WTC11 (cell line): ENCODE measurements around the gene HRH1. TPM values are rescaled to one million over a fixed set of nuclear protein-coding genes. Genes with fewer than 3 reads are reported as not detected.

Experiments used
- ATAC-seq: fragments of 200-7000 bp; cut with Tn5 transposase; 2 replicates; pipeline ENCODE4 v1.10.0; 2021; ENCODE audit warnings: mild to moderate bottlenecking, moderate library complexity
- CTCF ChIA-PET: fragments of 300-600 bp; sonication (Branson Sonifier 250); formaldehyde crosslinking; loops from one replicate; lab custom pipeline; 2021; ENCODE audit warnings: antibody characterized with exemption; lab: Charles Lee
- POLR2A ChIA-PET: fragments of 350-600 bp; sonication (Branson Sonifier 250); formaldehyde crosslinking; loops from one replicate; lab custom pipeline; 2021; ENCODE audit warnings: antibody characterized with exemption; lab: Charles Lee
- DNase-seq: peaks from one replicate; pipeline ENCODE4 v3.0.0; 2021; ENCODE audit warnings: low spot score
- H3K27ac Mint-ChIP-seq: 2 replicates; pipeline ENCODE4 v1.8.0; 2021; ENCODE audit warnings: mixed read lengths
- H3K27me3 Mint-ChIP-seq: 2 replicates; pipeline ENCODE4 v1.8.0; 2021; ENCODE audit warnings: low read depth, mild to moderate bottlenecking, moderate library complexity, mixed read lengths
- H3K36me3 Mint-ChIP-seq: 2 replicates; pipeline ENCODE4 v1.8.0; 2021; ENCODE audit warnings: mixed read lengths
- H3K4me1 Mint-ChIP-seq: 2 replicates; pipeline ENCODE4 v1.8.0; 2022; ENCODE audit warnings: mixed read lengths
- H3K4me3 Mint-ChIP-seq: 2 replicates; pipeline ENCODE4 v1.8.0; 2021; ENCODE audit warnings: mild to moderate bottlenecking, moderate library complexity, mixed read lengths
- H3K9me3 Mint-ChIP-seq: 2 replicates; pipeline ENCODE4 v1.8.0; 2021; ENCODE audit warnings: mixed read lengths
- CTCF ChIP-seq: fragments of 200-600 bp; IDR thresholded peaks from 2 replicates; pipeline ENCODE4 v1.8.0; 2022; ENCODE audit warnings: antibody characterized with exemption
- ESRRA ChIP-seq: sonication (generic); formaldehyde crosslinking; IDR thresholded peaks from 2 replicates; pipeline ENCODE4 v1.8.1; 2022; ENCODE audit warnings: mild to moderate bottlenecking, missing genetic modification reagents, borderline replicate concordance
- ETV6 ChIP-seq: sonication (generic); formaldehyde crosslinking; IDR thresholded peaks from 2 replicates; pipeline ENCODE4 v1.8.1; 2022; ENCODE audit warnings: mild to moderate bottlenecking, missing genetic modification reagents
- FOXP4 ChIP-seq: sonication (generic); formaldehyde crosslinking; IDR thresholded peaks from 2 replicates; pipeline ENCODE4 v1.8.0; 2022; ENCODE audit warnings: mild to moderate bottlenecking, missing genetic modification reagents
- GABPB1 ChIP-seq: sonication (generic); formaldehyde crosslinking; IDR thresholded peaks from 2 replicates; pipeline ENCODE4 v1.8.1; 2023; ENCODE audit warnings: mild to moderate bottlenecking, missing genetic modification reagents
- MAX ChIP-seq: sonication (generic); formaldehyde crosslinking; IDR thresholded peaks from 2 replicates; pipeline ENCODE4 v1.8.0; 2022; ENCODE audit warnings: mild to moderate bottlenecking, missing genetic modification reagents
- NR1H2 ChIP-seq: sonication (generic); formaldehyde crosslinking; IDR thresholded peaks from 2 replicates; pipeline ENCODE4 v1.9.0; 2021; ENCODE audit warnings: mild to moderate bottlenecking, moderate library complexity, missing genetic modification reagents
- NR2C2 ChIP-seq: sonication (generic); formaldehyde crosslinking; IDR thresholded peaks from 2 replicates; pipeline ENCODE4 v1.8.0; 2022; ENCODE audit warnings: mild to moderate bottlenecking, missing genetic modification reagents
- SP1 ChIP-seq: sonication (generic); formaldehyde crosslinking; conservative IDR thresholded peaks from 2 replicates; pipeline ENCODE4 v1.8.1; 2022; ENCODE audit warnings: missing genetic modification reagents
- ZNF396 ChIP-seq: fragments of 250-450 bp; sonication (Bioruptor Pico); IDR thresholded peaks from 2 replicates; pipeline ENCODE4 v1.8.0; 2021; ENCODE audit warnings: mild to moderate bottlenecking, moderate library complexity, borderline replicate concordance
- ZNF671 ChIP-seq: fragments of 250-450 bp; sonication (Bioruptor Pico); IDR thresholded peaks from 2 replicates; pipeline ENCODE4 v1.8.0; 2021; ENCODE audit warnings: mild to moderate bottlenecking
- total RNA-seq: library from RNA; stranded (reverse); gene quantifications from 3 replicates; pipeline ENCODE4 v1.2.3, GENCODE V29; 2021
- TF ChIP-seq, protein P1 (sequence below): sonication (generic); formaldehyde crosslinking; IDR thresholded peaks from 2 replicates; pipeline ENCODE4 v1.8.1; 2023; ENCODE audit warnings: mild to moderate bottlenecking, missing genetic modification reagents, moderate library complexity
- TF ChIP-seq, protein P2 (sequence below): sonication (generic); formaldehyde crosslinking; conservative IDR thresholded peaks from 2 replicates; pipeline ENCODE4 v1.8.1; 2022; ENCODE audit warnings: mild to moderate bottlenecking, missing genetic modification reagents
- TF ChIP-seq, protein P3 (sequence below): sonication (generic); formaldehyde crosslinking; IDR thresholded peaks from 2 replicates; pipeline ENCODE4 v1.8.0; 2022; ENCODE audit warnings: mild to moderate bottlenecking, missing genetic modification reagents

HRH1 gene
- total RNA-seq, 1 experiment from 2014 or later: not detected

DNA sequence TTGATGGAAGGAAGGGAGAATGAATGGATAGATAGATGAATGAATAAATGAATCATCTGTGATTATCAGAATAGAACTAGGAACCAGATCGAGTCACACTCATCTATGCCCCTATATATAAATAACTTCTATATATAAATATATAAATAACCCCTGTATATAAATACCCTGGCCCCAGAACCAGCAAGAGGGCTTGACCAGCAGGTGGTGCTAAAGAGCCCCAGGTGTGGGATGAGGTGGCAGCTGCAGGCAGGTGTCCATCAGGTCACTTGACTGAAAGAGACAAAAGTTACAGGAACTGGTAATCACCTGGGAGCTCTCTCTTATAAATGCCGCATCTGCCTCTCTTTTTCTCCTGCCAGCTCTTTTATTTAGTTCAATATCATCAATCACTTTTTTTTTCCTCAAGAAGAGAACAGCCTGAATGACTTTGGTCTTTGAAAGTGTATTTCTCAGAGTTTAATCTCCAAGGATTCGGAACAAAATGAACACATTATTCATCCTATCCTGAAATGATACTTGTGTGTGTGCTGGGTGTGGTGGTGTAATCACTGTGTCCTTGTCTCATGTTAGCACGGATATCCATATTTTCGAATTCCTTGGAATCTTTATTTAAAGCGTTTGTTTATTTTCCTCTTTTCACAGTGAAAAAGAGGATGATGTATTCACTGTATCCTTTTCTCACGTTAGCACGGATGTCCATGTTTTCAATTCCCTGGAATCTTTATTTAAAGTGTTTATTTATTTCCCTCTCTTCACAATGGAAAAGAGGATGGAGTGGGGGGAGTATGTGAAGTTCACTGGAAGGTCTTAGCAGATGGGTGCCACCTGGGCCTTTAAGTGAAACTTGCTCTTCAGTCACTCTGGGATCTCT is 82.5 kb downstream of the HRH1 start:
- no peak overlapping the region for H3K4me3 Mint-ChIP-seq
- no peak overlapping the region for H3K27ac Mint-ChIP-seq
- DNase-seq: peak; percentile 92
- no peaks in the 10 kb centered on the region; the same call in 1 of the 2 replicates for H3K27me3 Mint-ChIP-seq
- ATAC-seq: peak; percentile 89
- TF ChIP-seq CTCF: peak; percentile 80
- TF ChIP-seq ESRRA (CRISPR knock-in tag): no peak
- no peak for TF ChIP-seq ZNF396 (CRISPR knock-in tag)
- no peak for TF ChIP-seq ETV6 (CRISPR knock-in tag)
- no peak for TF ChIP-seq NR2C2
- TF ChIP-seq, protein P1, sequence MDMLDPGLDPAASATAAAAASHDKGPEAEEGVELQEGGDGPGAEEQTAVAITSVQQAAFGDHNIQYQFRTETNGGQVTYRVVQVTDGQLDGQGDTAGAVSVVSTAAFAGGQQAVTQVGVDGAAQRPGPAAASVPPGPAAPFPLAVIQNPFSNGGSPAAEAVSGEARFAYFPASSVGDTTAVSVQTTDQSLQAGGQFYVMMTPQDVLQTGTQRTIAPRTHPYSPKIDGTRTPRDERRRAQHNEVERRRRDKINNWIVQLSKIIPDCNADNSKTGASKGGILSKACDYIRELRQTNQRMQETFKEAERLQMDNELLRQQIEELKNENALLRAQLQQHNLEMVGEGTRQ (CRISPR knock-in tag): no peak
- TF ChIP-seq, protein P2, sequence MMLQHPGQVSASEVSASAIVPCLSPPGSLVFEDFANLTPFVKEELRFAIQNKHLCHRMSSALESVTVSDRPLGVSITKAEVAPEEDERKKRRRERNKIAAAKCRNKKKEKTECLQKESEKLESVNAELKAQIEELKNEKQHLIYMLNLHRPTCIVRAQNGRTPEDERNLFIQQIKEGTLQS: no peak
- peaks cover 7% of the 10 kb centered on the region; the same call in 1 of the 2 replicates for H3K9me3 Mint-ChIP-seq
- CTCF ChIA-PET: interaction anchor here (0.5 to 4.5 kb wide), 15 partner anchors 9 to 401 kb away, joined by 3 to 41 read pairs (median 3); partner anchors contain the start of gene SLC6A1
- peaks cover 6% of the 10 kb centered on the region for H3K4me1 Mint-ChIP-seq
- POLR2A ChIA-PET: no interaction called here
- H3K36me3 Mint-ChIP-seq: no peaks in the 10 kb centered on the region

DNA sequence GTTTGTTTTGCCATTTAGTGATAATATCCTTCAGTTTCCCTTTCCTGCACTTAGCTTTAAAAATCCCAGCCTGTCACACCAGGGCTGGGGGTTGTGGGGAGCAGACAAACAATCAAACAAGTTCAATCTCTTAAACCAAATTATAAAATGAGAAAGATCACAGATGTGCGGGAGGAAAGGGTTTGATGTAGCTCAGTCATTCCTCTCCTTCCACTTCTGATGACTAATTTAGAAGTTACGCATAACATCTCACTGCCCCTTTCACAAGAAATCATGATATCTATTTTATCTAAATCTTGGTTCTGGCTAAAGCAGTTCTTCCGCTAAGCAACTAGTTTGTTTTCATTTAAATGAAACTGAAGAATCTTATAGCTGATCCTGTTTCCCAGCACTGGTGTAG is 83.8 kb downstream of the HRH1 start:
- ChIA-PET POLR2A (no interaction called here), CTCF (interaction anchor here (0.7 to 4.5 kb wide), 4 partner anchors 53 to 886 kb away, joined by 4 to 41 read pairs (median 4); no protein-coding TSS in a partner anchor)
- no peaks in the 10 kb centered on the region; the same call in 1 of the 2 replicates for H3K27me3 Mint-ChIP-seq
- peaks cover 6% of the 10 kb centered on the region for H3K4me1 Mint-ChIP-seq
- ATAC-seq (no peak), DNase-seq (no peak)
- H3K27ac Mint-ChIP-seq: no peak overlapping the region
- no peak for TF ChIP-seq NR1H2 (CRISPR knock-in tag)
- TF ChIP-seq MAX (CRISPR knock-in tag): no peak
- no peak for TF ChIP-seq SP1 (CRISPR knock-in tag)
- TF ChIP-seq, protein P3, sequence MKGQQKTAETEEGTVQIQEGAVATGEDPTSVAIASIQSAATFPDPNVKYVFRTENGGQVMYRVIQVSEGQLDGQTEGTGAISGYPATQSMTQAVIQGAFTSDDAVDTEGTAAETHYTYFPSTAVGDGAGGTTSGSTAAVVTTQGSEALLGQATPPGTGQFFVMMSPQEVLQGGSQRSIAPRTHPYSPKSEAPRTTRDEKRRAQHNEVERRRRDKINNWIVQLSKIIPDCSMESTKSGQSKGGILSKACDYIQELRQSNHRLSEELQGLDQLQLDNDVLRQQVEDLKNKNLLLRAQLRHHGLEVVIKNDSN: no peak
- TF ChIP-seq ZNF671 (CRISPR knock-in tag): no peak
- TF ChIP-seq FOXP4 (CRISPR knock-in tag): no peak
- H3K4me3 Mint-ChIP-seq: no peak overlapping the region
- peaks cover 7% of the 10 kb centered on the region; the same call in 1 of the 2 replicates for H3K9me3 Mint-ChIP-seq
- H3K36me3 Mint-ChIP-seq: no peaks in the 10 kb centered on the region

GRCh38 chr3:11238880-11239279 is 84.6 kb downstream of the HRH1 start:
- ChIA-PET CTCF (no interaction called here), POLR2A (no interaction called here)
- peaks cover 11% of the 10 kb centered on the region; the same call in 1 of the 2 replicates for H3K9me3 Mint-ChIP-seq
- H3K4me3 Mint-ChIP-seq: no peak overlapping the region
- H3K4me1 Mint-ChIP-seq: peaks cover 6% of the 10 kb centered on the region
- TF ChIP-seq GABPB1 (CRISPR knock-in tag): no peak
- H3K36me3 Mint-ChIP-seq: no peaks in the 10 kb centered on the region
- ATAC-seq (no peak), DNase-seq (no peak)
- no peak overlapping the region for H3K27ac Mint-ChIP-seq
- H3K27me3 Mint-ChIP-seq: peaks cover 2% of the 10 kb centered on the region; the same call in 1 of the 2 replicates
